Heart right ventricle (tissue), 16 donors: Measurements from ENCODE around the gene SLC22A23. TPM values are rescaled to one million over a fixed set of nuclear protein-coding genes. Genes with fewer than 3 reads are reported as not detected.
A peak's percentile ranks its signal among the peaks of the same experiment; 100 is the strongest.

Experiments used
- ATAC-seq, 8 donors: fragments of 200-7000 bp; cut with Tn5 transposase; one replicate each; pipeline ENCODE4 v1.9.1; 2020; ENCODE audit warnings: mild to moderate bottlenecking in 8 of 8, moderate library complexity in 8 of 8, moderate number of reproducible peaks in 1 of 8
- DNase-seq, 2 donors: peaks; one replicate each; pipeline ENCODE4 v3.0.0-alpha.2; 2020
- H3K27ac ChIP-seq, 10 donors: fragments of 200-600 bp; sonication (generic) in 2 of 10; one replicate each; pipeline versions ENCODE4 v1.5.0 to v1.8.0; 2020 to 2022; ENCODE audit warnings: mild to moderate bottlenecking in 3 of 10
- H3K27me3 ChIP-seq, 7 donors: fragments of 200-600 bp; one replicate each; pipeline ENCODE4 v1.8.0; 2021 to 2022; ENCODE audit warnings: mild to moderate bottlenecking in 2 of 7
- H3K36me3 ChIP-seq, 9 donors: fragments of 200-600 bp; sonication (generic) in 1 of 9; one replicate each; pipeline versions ENCODE4 v1.5.0 to v1.8.0; 2020 to 2022; ENCODE audit warnings: mild to moderate bottlenecking in 2 of 9
- H3K4me1 ChIP-seq, 9 donors: fragments of 200-600 bp; sonication (generic) in 1 of 9; one replicate each; pipeline versions ENCODE4 v1.5.0 to v1.8.0; 2020 to 2022; ENCODE audit warnings: mild to moderate bottlenecking in 4 of 9
- H3K4me3 ChIP-seq, 10 donors: fragments of 200-600 bp; sonication (generic) in 2 of 10; one replicate each; pipeline versions ENCODE4 v1.5.0 to v1.8.0; 2020 to 2022; ENCODE audit warnings: mild to moderate bottlenecking in 7 of 10, moderate library complexity in 2 of 10
- H3K9me3 ChIP-seq, 11 donors: fragments of 200-600 bp in 10 of 11; sonication (generic) in 2 of 11; one replicate each; pipeline versions ENCODE4 v1.5.0 to v1.8.0; 2013 to 2022; ENCODE audit warnings: mild to moderate bottlenecking in 2 of 11, control low read depth in 1 of 11, moderate library complexity in 1 of 11
- CTCF ChIP-seq, 9 donors: fragments of 200-600 bp; sonication (generic) in 2 of 9; IDR thresholded peaks; one replicate each; pipeline versions ENCODE4 v1.5.0 to v1.8.0; 2021 to 2022; ENCODE audit warnings: antibody characterized with exemption in 9 of 9, mild to moderate bottlenecking in 5 of 9, moderate library complexity in 1 of 9
- WGBS, 2 donors: extraction: QIAGEN DNeasy Blood & Tissue Kit; methylation state at CpG; one replicate each; pipeline ENCODE4 v1.1.7; 2013; ENCODE audit warnings: inconsistent platforms in 1 of 2; 5-methylcytosine and 5-hydroxymethylcytosine counted together
- intact Hi-C, 10 donors: fragments of 100-400 bp; cut with DNase I; formaldehyde crosslinking; loops; one replicate each; pipeline versions ENCODE4 v1.11.1 to v1.14.2; 2022
- polyA plus RNA-seq, 2 donors: library from polyadenylated mRNA; stranded (reverse); fragments of 200-250 nt; gene quantifications; one replicate each; pipeline ENCODE4 v1.2.3, GENCODE V29; 2013
- total RNA-seq, 10 donors: library from RNA; stranded (reverse); fragmentation: NEBNext Ultra II Directional in 3 of 10; extraction: Animal tissue kit (Norgen Biotek cat#: 25700) in 3 of 10; gene quantifications; one replicate each; pipeline versions ENCODE4 v1.2.1 to v1.2.4, GENCODE V29; 2021 to 2023
- donor health status: Arrhythmogenic right ventricular cardiomyopathy.
- donor health status: ischemic (EF 13 %, LVEDD 7.1; RV severe dilation, severe dysfunction).
- donor health status: healthy with polysubstance abuse.
- donor health status: DM: no; HTN: yes; CAD: no.
- donor health status: DM: no; HTN: no; CAD: no.
- donor health status: ischemic (EF 25% LVEDD 6.9; RV normal size, moderate dysfunction).
- donor health status: ischemic (EF 25% LVEDD 5.7; RV mildly dilated, moderate dysfunction).
- donor health status: healthy.
- donor health status: DM: yes; HTN: yes; CAD: no.
- donor health status: Ischemic cardiomyopathy.
- donor health status: ischemic (EF 35%, LVEDD 5.7; RV mildly dilated, moderate dysfunction).
- donor health status: nonischemic (EF 11% LVEDD 7.7; RV severe dilation, severe dysfunction).
- donor health status: DM: yes; HTN: yes; CAD: no.
- donor health status: PGD.
- donor health status: ischemic (EF 29% LVEDD 5.4; RV normal size, mild dysfunction).
- donor health status: nonischemic (EF 23%, LVEDD 6.1; RV moderate dilation, normal function).

The SLC22A23 gene
- total and polyA plus RNA-seq, 12 donors, result 1.9 to 7.8 (median 5.1) TPM

- H3K27me3 ChIP-seq, result no peaks in the 10 kb centered on the region
- intact Hi-C loops, result loop anchor here in 2 of 10 donors (5.0 to 10.0 kb wide), 3 partner anchors 78 to 245 kb away; partner anchors contain the start of genes BPHL (in 1 of the 2) and SLC22A23 (in 1 of the 2)
- no peak overlapping the region for H3K27ac ChIP-seq
- H3K4me1 ChIP-seq, result peaks cover 0 to 37% (median 20%) of the 10 kb centered on the region in 9 donors
- WGBS, 2 donors, result 88 to 94% methylated on average over 8 of the region's 8 CpGs
- H3K9me3 ChIP-seq, result no peaks in the 10 kb centered on the region
- no peak for ATAC-seq
- TF ChIP-seq CTCF (IDR thresholded peaks at IDR 0.05), result no peak
- DNase-seq, result no peak
- no peak overlapping the region for H3K4me3 ChIP-seq
- no peaks in the 10 kb centered on the region for H3K36me3 ChIP-seq
These were observed 96.7 kb downstream of the SLC22A23 start for GRCh38 chr6:3359973-3360726.

GRCh38 chr6:3359101-3359752 lies 97.6 kb downstream of the SLC22A23 start:
- Histone ChIP-seq H3K27me3 (no peaks in the 10 kb centered on the region), H3K4me1 (peaks cover 0 to 42% (median 24%) of the 10 kb centered on the region in 9 donors), H3K4me3 (no peak overlapping the region), H3K9me3 (no peaks in the 10 kb centered on the region), H3K27ac (no peak overlapping the region), H3K36me3 (no peaks in the 10 kb centered on the region)
- TF ChIP-seq CTCF (IDR thresholded peaks at IDR 0.05), result no peak
- ATAC-seq, result no peak
- 74 to 78% methylated on average over 10 of the region's 10 CpGs for WGBS, 2 donors
- no peak for DNase-seq
- intact Hi-C loops, result loop anchor here in 2 of 10 donors (5.0 to 10.0 kb wide), 3 partner anchors 77 to 244 kb away; partner anchors contain the start of genes BPHL (in 1 of the 2) and SLC22A23 (in 1 of the 2)

GRCh38 chr6:3358413-3359100 lies 98.3 kb downstream of the SLC22A23 start:
- TF ChIP-seq CTCF (IDR thresholded peaks at IDR 0.05), result no peak
- DNase-seq (no peak), ATAC-seq (no peak)
- intact Hi-C loops, result loop anchor here in 2 of 10 donors (5.0 to 10.0 kb wide), 3 partner anchors 76 to 244 kb away; partner anchors contain the start of genes BPHL (in 1 of the 2) and SLC22A23 (in 1 of the 2)
- H3K4me1 ChIP-seq, result peaks cover 0 to 36% (median 24%) of the 10 kb centered on the region in 9 donors
- no peak overlapping the region for H3K4me3 ChIP-seq
- no peaks in the 10 kb centered on the region for H3K9me3 ChIP-seq
- no peaks in the 10 kb centered on the region for H3K27me3 ChIP-seq
- WGBS, 2 donors, result 92% methylated on average over 14 of the region's 14 CpGs
- no peaks in the 10 kb centered on the region for H3K36me3 ChIP-seq
- no peak overlapping the region for H3K27ac ChIP-seq

- no peaks in the 10 kb centered on the region for H3K9me3 ChIP-seq
- no peaks in the 10 kb centered on the region for H3K27me3 ChIP-seq
- no peaks in the 10 kb centered on the region for H3K36me3 ChIP-seq
- no peak for TF ChIP-seq CTCF (IDR thresholded peaks at IDR 0.05)
- 84 to 91% methylated on average over 6 of the region's 6 CpGs for WGBS, 2 donors
- intact Hi-C loops, result loop anchor here in 2 of 10 donors (5.0 to 10.0 kb wide), 3 partner anchors 75 to 243 kb away; partner anchors contain the start of genes BPHL (in 1 of the 2) and SLC22A23 (in 1 of the 2)
- ATAC-seq (no peak), DNase-seq (no peak)
- H3K27ac ChIP-seq, result peak overlapping the region in 4 of 10 donors; percentile 3 to 91 (median 61)
- H3K4me3 ChIP-seq, result no peak overlapping the region
- peaks cover 0 to 32% (median 25%) of the 10 kb centered on the region in 9 donors for H3K4me1 ChIP-seq
These were observed 99.2 kb downstream of the SLC22A23 start for GRCh38 chr6:3357678-3358077.
